Sigmoid colon (tissue), 4 donors: ENCODE data around the gene PSMB7.

Source experiments
- CTCF ChIP-seq, 4 experiments: fragments of 450-650 bp in 3 of 4; fragments of 200-600 bp in 1 of 4; IDR thresholded peaks; one replicate each; pipeline ENCODE4 v1.5.1; 2016 to 2019; ENCODE audit warnings: antibody characterized with exemption in 4 of 4, mild to moderate bottlenecking in 3 of 4, moderate library complexity in 2 of 4
- POLR2A ChIP-seq, 2 donors: fragments of 450-650 bp; IDR thresholded peaks; one replicate each; pipeline ENCODE4 v1.6.1; 2016; ENCODE audit warnings: antibody characterized with exemption in 2 of 2, mild to moderate bottlenecking in 2 of 2, moderate library complexity in 2 of 2
- POLR2AphosphoS5 ChIP-seq, 4 donors: sonication (generic); formaldehyde crosslinking; IDR thresholded peaks; one replicate each; pipeline ENCODE4 v1.6.1; 2017; ENCODE audit warnings: antibody characterized with exemption in 4 of 4

- no peak for TF ChIP-seq POLR2A (IDR thresholded peaks at IDR 0.05)
- TF ChIP-seq CTCF (IDR thresholded peaks at IDR 0.05), result no peak
- TF ChIP-seq POLR2AphosphoS5 (IDR thresholded peaks at IDR 0.05), result no peak
These were observed 24.5 kb upstream of the PSMB7 start for GRCh38 chr9:124439686-124440243.
